Tongue (tissue), 2 donors: ENCODE results near the gene NXPH1. TPM values are rescaled to one million over a fixed set of nuclear protein-coding genes. Genes with fewer than 3 reads are reported as not detected.

Experiments
- DNase-seq: peaks from one replicate; pipeline ENCODE4 v3.0.0-alpha.2; 2015
- total RNA-seq: library from RNA; depleted of rRNA; stranded (reverse); fragments of >200 nt; gene quantifications from one replicate; pipeline ENCODE4 v1.2.3, GENCODE V29; 2014

The NXPH1 gene
- total RNA-seq, 1 donor from 2014 or later = not detected

GRCh38 chr7:8436965-8437364 lies 3.6 kb downstream of the NXPH1 start:
- DNase-seq = peak; percentile 43

DNA sequence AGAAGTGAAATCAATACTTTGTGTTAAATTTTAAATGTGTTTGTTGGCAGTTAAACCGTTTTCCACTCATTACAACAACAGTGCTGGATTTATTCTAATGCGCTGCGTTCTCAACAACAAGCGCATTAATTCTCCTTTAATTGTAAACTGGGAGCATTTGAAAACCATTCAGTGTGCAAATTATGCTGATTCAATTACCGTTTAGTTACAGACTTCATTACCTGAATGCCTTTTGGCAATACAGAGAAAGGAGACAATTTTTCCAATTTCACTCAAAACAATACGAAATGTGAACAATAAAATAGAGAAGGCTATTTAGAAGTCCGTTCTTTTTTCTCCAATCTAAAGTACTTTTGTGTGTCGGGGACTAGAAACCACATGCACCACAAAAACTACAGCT lies 4.2 kb downstream of the NXPH1 start:
- no peak for DNase-seq

GRCh38 chr7:8440670-8441069 lies 7.3 kb downstream of the NXPH1 start:
- DNase-seq = no peak

GRCh38 chr7:8441106-8441965 lies 7.9 kb downstream of the NXPH1 start:
- DNase-seq = no peak

GRCh38 chr7:8442051-8442813 lies 8.8 kb downstream of the NXPH1 start:
- no peak for DNase-seq

DNA sequence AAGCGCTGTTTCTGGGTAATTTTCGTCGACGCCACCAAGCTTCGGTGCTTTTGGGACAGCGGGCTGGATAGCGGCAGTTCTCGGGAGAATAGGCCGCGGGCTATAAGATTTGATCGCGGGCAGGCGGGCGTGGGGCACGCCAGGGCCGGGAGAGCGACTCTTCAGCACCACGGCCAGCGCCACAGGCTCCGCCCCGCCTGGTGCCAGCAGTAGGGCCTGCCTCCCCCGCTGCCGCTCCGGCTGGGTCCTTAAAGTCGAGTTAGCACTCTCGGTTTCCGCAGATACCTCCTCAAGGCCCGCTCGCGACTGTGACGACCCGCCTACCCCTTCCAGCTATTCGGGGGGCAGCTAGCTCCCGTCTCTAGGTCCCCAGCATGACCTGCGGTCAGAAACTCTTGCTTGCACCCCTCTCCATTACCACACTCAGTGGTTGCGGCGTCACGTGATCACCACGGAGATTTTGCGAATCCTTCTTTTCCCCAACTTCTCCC lies 9.4 kb downstream of the NXPH1 start:
- peak; percentile 91 for DNase-seq

DNA sequence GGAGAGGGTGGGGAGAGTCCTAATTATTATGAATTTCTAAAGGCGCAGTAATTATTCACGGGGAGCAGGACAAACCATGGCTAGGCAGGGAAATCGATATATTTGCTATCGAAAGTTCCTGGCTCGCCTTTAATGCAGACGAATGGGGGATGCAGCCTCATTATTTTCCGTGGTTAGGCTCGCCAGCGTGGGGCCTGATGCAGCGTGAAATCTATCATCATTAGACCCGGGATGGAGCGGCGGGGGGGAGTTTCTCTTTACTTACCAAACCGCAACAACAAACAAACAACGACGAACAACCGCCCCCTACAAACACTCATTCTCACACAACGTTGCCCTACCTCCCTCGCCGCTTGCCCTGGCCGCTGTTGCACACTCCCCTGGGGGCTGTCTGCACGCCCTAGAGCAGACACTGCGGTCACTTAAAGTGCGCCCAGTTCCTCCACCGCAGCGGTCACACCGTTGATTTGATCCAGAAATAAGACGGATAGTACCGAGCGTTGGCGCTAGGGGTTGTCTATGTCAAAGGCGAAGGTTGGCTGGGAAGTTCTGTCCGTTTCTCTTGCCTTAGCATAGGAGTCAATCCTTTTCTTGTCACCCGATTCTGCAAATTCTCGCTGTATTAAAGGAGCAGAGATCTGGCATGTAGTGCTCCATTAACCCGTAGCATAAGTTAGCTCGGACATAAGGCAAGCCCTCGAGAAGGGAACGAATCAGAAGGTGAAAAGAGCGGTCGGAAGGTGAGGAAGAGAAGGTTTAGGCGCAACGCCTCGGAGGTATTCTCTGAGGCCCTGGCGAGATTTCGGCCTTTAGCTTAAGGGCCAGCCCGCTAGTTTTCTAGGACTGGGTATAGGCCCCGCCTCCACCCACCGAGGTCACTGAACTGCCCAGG lies 10.4 kb downstream of the NXPH1 start:
- peak; percentile 44 for DNase-seq

GRCh38 chr7:8444468-8444769 lies 11.0 kb downstream of the NXPH1 start:
- no peak for DNase-seq

DNA sequence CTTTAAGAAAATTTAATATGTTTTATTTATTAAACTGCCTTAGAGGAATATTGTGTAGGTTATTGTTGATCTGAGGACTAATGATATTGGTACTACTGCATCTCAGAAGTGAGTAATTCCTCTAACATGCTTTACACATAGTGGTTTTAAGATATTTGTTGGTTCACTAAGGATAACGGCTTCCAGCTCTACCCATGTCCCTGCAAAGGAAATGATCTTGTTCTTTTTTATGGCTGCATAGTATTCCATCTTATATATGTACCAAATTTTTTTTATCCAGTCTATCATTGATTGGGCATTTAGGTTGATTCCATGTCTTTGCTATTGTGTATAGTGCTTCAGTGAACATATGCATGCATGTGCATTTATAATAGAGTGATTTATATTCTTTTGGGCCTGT lies 20.1 kb downstream of the NXPH1 start:
- no peak for DNase-seq

DNA sequence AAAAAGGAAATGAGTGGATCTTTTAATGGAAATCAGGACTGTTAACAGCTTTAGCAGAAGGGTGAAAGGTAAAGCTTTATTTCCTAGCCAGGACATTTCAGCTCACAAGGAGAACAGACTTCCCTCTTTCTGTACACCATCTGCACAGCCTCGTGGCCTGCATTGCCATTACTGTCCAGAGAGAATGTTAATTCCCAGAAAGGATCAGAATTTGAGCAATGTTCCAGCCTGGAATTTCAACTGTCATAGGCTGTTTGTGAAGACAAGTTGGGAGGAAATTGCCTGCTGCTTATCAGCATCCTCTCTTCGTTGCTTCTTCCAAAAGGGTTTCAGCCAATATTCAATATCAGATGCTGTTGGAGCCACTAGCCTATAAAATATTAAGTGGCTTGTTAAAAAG lies 22.0 kb downstream of the NXPH1 start:
- DNase-seq = no peak

- DNase-seq = no peak
Measured at GRCh38 chr7:8462309-8462708, 28.9 kb downstream of the NXPH1 start.

- DNase-seq = peak; percentile 13
Measured at GRCh38 chr7:8465338-8465737, 31.9 kb downstream of the NXPH1 start.

DNA sequence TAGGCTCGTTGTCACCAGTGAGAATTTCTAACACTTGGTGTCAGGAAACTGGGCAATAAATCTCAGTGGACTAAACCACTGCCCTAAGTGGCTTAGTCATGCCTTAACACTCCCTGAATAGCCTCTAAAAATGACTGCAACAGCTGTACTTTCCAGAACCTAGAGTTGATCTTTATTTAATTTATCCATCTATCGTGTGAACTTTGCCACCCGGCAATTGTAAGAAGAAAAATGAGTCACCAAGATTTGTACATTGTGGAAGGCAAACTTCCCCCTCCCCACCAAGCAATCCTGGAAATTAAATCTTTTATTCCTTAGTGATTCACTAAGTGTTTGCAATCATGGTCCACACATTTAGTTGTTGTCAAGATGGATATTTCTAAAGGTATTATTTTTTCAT lies 47.1 kb downstream of the NXPH1 start:
- no peak for DNase-seq

- DNase-seq = no peak
Measured at GRCh38 chr7:8481096-8481495, 47.7 kb downstream of the NXPH1 start.

GRCh38 chr7:8481752-8482446 lies 48.5 kb downstream of the NXPH1 start:
- DNase-seq = peak; percentile 80

GRCh38 chr7:8490391-8491045 lies 57.1 kb downstream of the NXPH1 start:
- no peak for DNase-seq

DNA sequence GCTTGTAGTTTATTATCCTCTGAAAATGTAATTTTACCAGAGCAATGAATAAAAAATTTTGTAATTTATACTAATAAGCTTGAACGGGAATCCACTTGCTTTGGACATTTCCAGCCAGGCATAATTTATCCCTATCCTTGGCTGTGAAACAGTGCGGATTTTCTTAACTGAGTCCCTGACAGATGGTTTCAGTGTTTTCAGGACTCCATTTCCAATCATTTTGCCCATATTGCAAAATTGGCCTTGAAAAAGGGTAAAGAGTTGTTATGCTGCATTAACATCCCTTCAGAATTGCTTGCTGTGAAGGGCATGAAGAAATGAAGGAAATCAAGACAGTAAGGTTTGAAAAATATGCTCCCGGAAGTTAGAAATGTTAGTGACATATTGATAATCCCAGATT lies 57.7 kb downstream of the NXPH1 start:
- no peak for DNase-seq

- DNase-seq = no peak
Measured at GRCh38 chr7:8491544-8492489, 58.4 kb downstream of the NXPH1 start.

DNA sequence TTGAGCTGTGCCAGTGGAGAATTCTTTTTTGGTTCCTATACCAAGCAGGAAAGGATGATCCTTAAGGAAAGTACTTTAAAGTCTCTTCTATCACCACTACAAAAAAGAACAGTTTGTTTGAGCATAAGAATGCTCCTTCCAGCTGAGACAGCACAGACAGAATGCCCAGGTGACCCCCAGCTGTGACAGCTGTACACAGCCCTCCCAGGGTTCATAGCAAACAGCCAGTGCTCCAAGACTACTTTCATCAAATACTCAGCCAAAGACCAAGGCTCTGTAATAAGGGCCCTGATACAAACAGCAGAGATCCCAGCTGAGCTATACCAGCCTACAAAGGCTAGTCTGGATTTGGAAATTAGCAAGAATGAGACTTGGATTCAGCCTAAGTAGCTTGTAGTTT lies 65.7 kb downstream of the NXPH1 start:
- DNase-seq = no peak

DNA sequence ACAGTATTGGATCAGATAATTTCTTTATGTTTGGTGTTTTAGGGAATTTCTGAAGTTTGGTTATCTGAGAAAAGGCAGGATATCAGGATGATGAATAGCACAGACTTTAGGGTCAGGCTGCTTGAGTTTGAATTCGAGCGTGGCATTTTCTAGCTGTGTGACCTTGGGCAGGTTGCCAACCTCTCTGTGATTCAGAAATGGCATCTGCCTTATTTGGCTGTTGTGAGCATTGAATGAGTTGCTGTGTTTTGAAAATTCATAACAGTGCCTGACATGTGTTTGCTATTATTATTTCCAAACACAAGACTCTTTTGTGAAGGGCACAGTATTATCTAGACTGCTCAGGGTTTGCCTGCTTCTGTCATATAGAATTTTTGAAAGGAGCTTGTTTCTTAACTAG lies 66.9 kb downstream of the NXPH1 start:
- peak; percentile 23 for DNase-seq
